ENCODE data around the gene MMGT1.

Gene MMGT1

GRCh38 chrX:135973548-135974278, at the start of gene MMGT1:
Gene MMGT1 (minus strand): TSS chrX:135973988. CDS start chrX:135973675, 313 bp downstream.
- DNase-seq, result peak; percentile 49 to 87

DNA sequence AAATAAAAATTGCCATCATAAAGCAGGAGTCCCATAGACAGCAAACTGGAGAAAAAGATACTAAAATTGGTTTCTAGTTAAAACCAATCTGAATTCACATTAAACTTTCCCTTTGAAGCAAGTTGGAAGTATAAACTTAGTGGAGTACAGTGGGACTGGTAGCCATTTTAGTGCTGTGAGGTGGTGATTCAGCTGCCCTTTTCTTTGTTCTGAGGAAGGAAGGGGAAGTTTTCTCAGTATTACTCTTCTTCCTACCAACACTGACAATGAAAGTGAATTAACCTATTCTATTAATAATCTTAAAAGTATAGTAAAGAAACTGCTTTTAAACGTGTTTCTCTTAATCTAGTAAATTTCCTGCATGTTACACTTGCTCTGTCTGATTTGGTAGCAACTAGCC, 48.1 kb upstream of the MMGT1 start:
- DNase-seq, result no peak

GRCh38 chrX:136021160-136021559, 47.4 kb upstream of the MMGT1 start:
- no peak for DNase-seq

- no peak for DNase-seq
Observed at GRCh38 chrX:136019226-136019625, 45.4 kb upstream of the MMGT1 start.

DNA sequence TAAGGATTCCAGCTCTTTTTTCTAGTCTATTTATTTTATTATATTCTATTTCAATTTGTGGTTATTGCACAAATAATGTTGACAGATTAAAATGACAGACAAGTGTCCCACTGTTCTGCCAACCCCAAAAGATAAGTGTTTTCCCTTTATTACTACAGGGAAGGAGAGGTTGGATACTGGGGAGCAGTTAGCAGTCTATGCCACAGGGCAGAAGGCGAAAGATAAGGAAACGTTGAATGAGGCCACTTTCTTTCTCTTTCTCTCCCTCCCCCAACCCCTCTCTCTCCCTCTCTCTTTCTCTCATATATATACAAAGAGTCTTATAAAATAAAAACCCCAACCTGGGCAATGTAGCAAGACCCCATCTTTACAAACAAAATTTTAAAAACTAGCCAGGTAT, 43.1 kb upstream of the MMGT1 start:
- no peak for DNase-seq

GRCh38 chrX:136015016-136015415, 41.2 kb upstream of the MMGT1 start:
- DNase-seq, result no peak

DNA sequence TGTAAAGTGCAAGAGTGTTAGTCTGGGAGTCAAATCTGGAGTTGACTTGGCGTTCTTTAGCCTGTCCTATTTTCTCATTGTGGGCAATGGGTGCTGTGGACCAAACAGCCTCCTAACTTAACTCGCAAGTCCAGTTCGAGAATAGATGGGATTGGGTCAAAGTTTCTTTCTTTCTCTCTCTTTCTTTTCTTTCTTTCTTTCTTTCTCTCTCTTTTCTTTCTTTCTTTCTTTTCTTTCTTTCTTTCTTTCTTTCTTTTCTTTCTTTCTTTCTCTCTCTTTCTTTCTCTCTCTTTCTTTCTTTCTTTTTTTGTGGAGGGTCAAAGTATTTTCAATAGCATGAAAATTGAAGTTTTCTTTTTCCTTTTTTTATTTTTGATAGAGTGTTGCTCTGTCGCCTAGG, 14.5 kb upstream of the MMGT1 start:
- DNase-seq, result no peak

DNA sequence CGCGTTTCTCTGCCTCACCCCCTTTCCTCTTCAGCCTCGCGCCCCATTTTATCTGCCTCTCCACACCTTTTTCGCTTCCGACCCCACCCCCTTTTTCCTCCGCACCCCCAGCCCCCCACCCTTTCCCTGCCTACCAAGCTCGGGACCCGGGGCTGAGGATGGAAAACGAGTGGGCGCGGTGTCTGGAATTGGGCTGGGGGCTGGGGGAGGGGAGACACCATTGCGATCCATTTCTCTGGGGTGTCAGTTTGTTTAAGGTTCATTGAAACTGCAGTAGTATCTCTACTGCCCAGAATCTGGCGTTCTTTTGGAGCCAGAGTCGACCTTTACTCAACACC, 12.2 kb upstream of the MMGT1 start:
- DNase-seq, result no peak

DNA sequence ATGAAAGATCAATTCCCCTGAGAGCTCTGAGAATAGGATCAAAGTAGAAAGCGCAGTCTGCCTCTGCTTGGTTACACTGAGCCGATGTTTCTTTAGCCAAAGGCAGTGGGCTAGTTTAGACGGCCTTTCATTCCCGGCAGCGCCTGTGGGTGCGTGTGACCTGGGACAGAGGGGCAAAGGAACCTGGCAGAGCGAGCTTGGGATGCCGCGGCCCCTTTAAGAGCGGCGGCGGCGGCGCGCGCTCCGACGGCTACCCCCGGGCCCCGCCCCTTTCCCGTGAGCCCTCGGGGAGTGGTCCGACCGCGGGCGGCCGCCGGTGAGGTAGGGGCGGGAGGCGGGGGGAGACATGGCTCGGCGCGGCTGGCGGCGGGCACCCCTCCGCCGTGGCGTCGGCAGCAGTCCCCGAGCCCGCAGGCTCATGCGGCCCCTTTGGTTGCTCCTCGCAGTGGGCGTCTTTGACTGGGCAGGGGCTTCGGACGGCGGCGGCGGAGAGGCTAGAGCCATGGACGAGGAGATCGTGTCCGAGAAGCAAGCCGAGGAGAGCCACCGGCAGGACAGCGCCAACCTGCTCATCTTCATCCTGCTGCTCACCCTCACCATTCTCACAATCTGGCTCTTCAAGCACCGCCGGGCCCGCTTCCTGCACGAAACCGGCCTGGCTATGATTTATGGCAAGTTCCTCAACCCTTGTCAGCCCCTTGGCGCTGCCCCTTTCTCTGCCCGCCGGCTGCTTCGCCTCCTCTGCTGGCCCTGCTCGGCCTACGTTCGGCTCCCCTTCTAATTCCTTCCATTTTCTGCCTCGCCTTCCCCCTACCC, 11.6 kb upstream of the MMGT1 start, which contains the start of gene SLC9A6:
TSS of gene SLC9A6 (plus strand) at position 279 of the 816 bp plus-strand sequence. CDS start at position 503, 224 bp downstream.
- peak; percentile 7 to 64 for DNase-seq

- DNase-seq, result no peak
Observed at GRCh38 chrX:135984791-135985156, 11.0 kb upstream of the MMGT1 start.

- DNase-seq, result no peak
Observed at GRCh38 chrX:135984256-135984655, 10.5 kb upstream of the MMGT1 start.

DNA sequence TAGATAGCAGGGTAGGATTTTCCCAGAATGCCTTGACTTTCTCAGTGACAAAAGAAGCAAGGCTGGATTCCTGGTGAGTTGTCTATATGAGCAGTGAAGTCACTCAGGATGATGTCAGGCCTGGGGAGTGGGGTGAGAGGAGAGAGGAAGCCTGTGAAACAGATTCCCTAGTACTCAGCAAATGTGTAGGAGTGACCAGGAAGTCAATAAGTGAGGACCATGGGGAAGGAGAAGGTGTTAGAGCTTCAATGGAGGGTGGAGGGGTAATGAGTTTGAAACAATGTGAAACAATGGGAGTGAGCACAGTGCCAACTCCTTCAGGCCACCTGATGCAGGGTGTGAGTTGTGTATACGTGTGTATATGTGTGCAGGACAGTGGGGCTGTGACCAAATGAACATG, 9.1 kb upstream of the MMGT1 start:
- DNase-seq, result no peak

DNA sequence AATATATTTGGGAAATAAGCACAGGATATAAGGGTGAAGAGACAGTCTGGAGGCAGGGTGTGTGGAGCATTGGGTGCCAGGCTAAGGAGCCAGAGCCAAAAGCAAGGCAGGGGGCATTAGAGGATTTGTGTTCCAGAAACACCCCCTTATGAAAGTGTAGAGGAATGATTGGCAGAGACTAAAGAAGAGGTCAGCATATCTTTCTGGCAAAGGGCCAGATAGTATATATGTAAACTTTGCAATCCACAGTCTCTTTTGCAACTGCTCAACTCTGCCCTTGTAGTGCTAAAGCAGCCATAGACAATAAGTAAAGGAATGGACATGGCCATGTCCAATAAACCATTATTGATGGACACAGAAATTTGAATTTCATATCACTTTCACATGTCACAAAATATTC, 7.9 kb upstream of the MMGT1 start:
- DNase-seq, result no peak

DNA sequence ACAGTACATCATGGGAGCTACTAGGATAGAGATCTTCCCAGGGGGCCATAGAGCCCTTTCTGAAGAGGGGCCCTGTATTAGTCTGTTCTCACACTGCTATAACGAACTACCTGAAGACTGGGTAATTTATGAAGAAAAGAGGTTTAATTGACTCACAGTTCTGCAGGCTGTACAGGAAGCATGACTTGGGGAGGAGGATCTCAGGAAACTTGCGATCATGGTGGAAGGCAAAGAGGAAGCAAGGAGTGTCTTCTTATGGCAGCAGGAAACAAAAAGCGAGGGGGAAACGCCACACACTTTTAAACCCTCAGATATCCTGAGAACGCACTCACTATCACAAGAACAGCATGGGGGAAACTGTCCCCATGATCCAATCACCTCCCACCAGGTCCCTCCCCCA, 7.2 kb upstream of the MMGT1 start:
- no peak for DNase-seq

DNA sequence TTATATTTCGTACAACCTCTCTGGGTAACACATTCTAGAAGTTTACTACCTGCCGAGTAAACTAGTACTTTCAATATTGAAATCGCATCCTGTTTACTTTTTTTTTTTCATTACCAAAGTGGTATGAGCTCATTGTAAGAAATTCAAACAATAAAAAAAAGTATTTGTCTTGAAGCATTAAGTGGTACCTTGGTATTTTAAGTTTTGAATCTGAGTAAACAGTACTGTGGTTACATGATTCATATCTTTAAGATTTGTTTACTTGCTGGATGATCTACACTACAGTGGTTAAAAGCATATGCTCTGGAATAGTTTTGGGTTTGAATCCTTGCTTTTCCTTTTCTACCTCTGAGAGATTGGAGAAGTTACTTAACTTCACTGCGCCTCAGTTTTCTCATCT, 3.8 kb upstream of the MMGT1 start:
- no peak for DNase-seq

GRCh38 chrX:135975421-135975820, 1.6 kb upstream of the MMGT1 start:
- no peak for DNase-seq

DNA sequence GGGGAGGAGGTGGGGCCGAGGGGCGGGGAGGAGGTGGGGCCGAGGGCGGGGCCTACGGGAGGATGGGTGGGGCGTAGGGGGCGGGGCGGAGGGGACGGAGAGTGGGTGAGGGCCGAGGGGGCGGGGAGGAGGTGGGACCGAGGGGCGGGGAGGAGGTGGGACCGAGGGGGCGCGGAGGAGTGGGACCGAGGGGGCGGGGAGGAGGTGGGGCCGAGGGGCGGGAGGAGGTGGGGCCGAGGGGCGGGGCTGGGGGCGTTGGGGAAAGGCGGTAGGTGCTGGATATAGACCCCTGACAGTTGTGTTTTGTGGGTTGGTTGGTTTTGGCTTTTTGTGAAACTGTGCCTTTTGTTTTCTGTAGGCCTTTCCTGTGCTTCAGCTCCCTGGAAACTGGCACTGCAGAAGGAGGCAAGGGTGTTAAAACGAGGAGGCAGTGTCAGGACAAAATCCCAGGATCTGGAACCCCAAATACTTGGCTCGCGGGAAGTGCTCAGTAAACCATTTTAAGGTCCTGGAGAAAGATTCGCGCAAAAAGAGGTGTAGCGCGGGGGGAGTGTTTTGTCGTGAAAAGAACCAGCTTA, 580 bp upstream of the MMGT1 start:
- DNase-seq, result peak; percentile 46 to 83

DNA sequence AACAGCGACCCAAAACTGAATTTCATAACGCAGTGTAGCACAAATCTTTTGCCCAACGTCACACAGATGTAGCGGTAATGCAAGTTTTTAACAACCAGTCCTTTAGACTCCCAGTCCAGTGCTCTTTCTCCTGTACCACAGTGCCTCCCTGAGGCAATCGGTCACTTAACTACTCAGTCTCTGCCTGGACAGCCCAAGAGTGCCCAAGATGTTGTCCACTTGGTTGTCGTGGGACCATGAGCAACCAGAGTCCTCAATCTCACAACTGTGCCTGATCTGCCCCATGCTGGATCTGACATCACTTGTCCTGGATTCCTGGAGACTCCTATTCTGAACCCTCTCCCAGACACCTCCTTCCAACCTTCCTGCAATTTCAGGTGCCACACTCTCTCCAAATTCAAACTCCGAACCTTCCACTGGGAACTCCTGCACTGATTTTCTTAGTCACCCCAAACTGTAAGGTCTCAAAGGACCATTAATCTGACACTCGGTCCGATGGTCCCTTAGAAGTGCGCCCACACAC, 702 bp downstream of the MMGT1 start:
- no peak for DNase-seq

GRCh38 chrX:135951291-135951690, 22.5 kb downstream of the MMGT1 start:
- no peak for DNase-seq

GRCh38 chrX:135944486-135944885, 29.3 kb downstream of the MMGT1 start:
- no peak for DNase-seq

- peak in 1 of 2 experiments; percentile 37 for DNase-seq
Observed at GRCh38 chrX:135931644-135932487, 41.9 kb downstream of the MMGT1 start.

DNA sequence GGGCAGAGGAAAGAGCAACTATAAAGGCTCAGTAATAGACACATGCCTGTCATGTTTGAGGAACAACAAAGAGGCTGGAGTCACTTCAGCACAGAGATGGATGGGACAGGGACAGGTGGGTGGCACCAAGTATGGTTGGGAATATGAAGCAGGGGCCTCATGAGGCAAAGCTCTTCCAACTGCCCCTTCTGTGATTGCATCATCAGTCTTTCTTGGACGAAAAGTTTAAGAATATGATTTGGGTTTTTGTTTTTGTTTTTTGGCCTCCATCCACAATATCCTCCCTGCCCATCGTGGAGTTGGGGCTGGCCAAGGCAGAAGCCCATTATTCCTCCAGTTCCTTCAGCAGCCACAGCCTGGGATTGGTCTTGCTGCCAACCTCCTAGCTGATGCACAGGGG, 45.9 kb downstream of the MMGT1 start:
- DNase-seq, result no peak

- no peak for DNase-seq
Observed at GRCh38 chrX:135923353-135923752, 50.4 kb downstream of the MMGT1 start.

Data from NCI-H446 (cell line).